Astrocyte of the spinal cord (primary cell): ENCODE measurements around the gene EMILIN1.

ENCODE experiments used
- DNase-seq: peaks from one replicate; pipeline ENCODE4 v3.0.0; 2011; ENCODE audit warnings: low read depth, low spot score
- H3K4me3 ChIP-seq: 2 replicates; pipeline ENCODE4 v1.5.1; 2011; ENCODE audit warnings: low read depth, mild to moderate bottlenecking, low read length, moderate library complexity
- in situ Hi-C: cut with HindIII; loops from 2 replicates; pipeline ENCODE4 v1.10.0; 2017; ENCODE audit warnings: low sequenced_read_pairs
- TF ChIP-seq, protein P1 (sequence below): IDR thresholded peaks from 2 replicates; pipeline ENCODE4 v1.5.1; 2012; ENCODE audit warnings: low read depth, mild to moderate bottlenecking, low read length, inconsistent platforms

EMILIN1 gene

DNA sequence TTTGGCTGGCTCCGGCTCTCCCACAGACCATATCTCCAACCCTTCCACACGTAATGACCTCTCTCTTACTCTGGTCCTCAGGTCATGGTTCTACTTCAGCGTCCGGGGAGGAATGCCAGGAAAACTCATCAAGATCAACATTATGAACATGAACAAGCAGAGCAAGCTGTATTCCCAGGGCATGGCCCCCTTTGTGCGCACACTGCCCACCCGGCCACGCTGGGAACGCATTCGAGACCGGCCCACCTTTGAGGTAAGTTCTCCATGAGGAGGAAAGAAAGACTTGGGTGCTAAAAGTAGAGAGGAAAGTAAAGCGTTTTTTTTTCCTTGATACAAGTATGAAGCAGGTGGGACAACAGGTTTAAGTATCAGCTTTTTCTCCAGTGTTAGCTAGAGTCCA lies 25.1 kb upstream of the EMILIN1 start:
- no peak for DNase-seq
- H3K4me3 ChIP-seq = no peak overlapping the region
- TF ChIP-seq, protein P1, sequence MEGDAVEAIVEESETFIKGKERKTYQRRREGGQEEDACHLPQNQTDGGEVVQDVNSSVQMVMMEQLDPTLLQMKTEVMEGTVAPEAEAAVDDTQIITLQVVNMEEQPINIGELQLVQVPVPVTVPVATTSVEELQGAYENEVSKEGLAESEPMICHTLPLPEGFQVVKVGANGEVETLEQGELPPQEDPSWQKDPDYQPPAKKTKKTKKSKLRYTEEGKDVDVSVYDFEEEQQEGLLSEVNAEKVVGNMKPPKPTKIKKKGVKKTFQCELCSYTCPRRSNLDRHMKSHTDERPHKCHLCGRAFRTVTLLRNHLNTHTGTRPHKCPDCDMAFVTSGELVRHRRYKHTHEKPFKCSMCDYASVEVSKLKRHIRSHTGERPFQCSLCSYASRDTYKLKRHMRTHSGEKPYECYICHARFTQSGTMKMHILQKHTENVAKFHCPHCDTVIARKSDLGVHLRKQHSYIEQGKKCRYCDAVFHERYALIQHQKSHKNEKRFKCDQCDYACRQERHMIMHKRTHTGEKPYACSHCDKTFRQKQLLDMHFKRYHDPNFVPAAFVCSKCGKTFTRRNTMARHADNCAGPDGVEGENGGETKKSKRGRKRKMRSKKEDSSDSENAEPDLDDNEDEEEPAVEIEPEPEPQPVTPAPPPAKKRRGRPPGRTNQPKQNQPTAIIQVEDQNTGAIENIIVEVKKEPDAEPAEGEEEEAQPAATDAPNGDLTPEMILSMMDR = no peak
- in situ Hi-C loops = no loop called here

DNA sequence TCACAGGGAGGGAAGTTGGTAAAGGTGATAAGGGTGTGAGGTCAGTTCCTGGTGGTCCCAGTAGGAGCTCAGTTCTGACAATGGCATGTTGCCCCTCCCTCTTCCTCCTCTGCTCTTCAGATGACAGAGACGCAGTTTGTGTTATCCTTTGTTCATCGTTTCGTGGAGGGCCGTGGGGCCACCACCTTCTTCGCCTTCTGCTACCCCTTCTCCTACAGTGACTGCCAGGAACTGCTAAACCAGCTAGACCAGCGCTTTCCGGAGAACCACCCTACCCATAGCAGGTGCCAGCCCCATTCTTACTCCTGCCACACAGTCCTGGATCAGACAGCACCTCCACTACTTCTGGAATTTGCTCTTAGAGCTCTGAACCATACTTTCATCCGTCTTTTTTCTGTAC lies 24.6 kb upstream of the EMILIN1 start:
- in situ Hi-C loops = no loop called here
- no peak for DNase-seq
- no peak overlapping the region for H3K4me3 ChIP-seq
- TF ChIP-seq, protein P1 = no peak

DNA sequence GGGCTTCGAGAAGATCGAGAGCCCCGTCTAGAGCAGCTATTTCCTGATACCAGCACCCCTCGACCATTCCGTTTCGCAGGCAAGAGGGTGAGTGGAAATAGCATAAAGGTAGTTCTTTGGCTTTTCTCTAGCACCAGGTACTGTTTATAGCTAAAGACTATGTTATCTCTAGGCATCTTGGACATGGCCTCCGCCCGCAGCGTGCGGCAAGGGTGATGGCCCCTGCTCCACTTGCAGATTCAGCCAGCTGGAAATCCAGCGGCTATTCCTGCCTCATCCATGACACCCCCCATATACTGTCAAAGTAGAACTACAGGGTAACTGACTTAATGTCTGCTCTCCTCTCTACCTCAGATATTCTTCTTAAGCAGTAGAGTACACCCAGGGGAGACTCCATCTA lies 23.7 kb upstream of the EMILIN1 start:
- in situ Hi-C loops = no loop called here
- H3K4me3 ChIP-seq = no peak overlapping the region
- no peak for DNase-seq
- TF ChIP-seq, protein P1 = no peak

DNA sequence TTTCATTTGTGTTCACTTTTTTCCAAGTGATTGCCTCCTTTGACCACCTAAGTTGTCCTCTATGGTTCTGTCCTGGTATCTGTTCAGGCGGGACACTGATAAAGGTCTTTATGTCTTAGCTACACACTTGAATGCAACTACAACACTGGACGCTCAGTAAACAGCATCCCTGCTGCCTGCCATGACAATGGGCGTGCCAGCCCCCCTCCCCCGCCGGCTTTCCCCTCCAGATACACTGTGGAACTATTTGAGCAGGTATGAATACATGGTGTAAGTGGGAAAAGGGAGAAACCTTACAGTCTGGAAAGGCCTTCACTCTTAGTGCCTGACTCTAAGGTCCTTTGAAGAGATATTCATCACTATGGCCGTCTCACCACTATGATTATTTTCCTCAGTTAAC lies 21.2 kb upstream of the EMILIN1 start:
- no peak for DNase-seq
- TF ChIP-seq, protein P1 = no peak
- in situ Hi-C loops = no loop called here
- H3K4me3 ChIP-seq = no peak overlapping the region

DNA sequence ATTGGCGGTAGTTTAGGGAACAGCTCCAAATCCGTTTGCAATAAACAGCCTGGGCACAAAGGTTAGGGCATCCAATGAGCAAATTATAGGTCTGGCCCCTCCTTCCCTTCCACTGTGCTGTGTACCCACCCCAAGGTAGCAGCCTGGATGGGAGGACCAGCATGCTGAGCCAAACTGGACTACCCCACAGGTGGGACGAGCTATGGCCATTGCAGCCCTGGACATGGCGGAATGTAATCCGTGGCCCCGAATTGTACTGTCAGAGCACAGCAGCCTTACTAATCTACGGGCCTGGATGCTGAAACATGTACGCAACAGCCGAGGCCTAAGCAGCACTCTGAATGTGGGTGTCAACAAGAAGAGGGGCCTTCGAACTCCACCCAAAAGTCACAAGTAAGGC lies 20.2 kb upstream of the EMILIN1 start:
- no peak overlapping the region for H3K4me3 ChIP-seq
- DNase-seq = no peak
- in situ Hi-C loops = no loop called here
- TF ChIP-seq, protein P1 = no peak

DNA sequence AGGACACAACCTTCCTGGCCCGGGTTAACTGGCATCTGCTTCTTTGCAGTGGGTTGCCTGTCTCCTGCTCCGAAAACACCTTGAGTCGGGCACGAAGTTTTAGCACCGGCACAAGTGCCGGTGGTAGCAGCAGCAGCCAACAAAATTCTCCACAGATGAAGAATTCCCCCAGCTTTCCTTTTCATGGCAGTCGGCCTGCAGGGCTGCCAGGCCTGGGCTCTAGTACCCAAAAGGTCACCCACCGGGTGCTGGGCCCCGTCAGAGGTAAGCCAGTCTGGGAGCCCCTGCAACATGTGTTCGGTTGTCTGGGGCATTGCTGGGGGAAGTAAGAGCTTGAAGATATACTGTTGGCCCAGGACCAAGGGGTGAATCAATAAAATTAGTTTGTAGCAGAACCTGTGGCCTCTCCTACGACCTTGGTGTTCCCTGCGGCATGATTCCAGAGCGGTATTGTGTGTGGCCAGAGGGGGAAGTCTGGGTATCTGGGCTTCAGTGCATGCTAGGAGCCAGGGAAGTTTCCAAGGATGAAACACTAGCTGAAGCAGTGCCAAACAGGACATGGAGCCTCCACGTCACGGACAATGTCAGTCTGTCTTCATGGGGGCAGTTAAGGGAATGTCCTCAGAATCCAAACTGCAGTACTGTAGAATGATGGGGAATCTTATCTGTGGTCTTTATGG lies 19.1 kb upstream of the EMILIN1 start:
- in situ Hi-C loops = no loop called here
- H3K4me3 ChIP-seq = no peak overlapping the region
- DNase-seq = no peak
- TF ChIP-seq, protein P1 = no peak
